Hepatocyte (in vitro differentiated cells): ENCODE results near the gene GRK3. TPM values are rescaled to one million over a fixed set of nuclear protein-coding genes. Genes with fewer than 3 reads are reported as not detected.

ENCODE experiments used
- DNase-seq: peaks from one replicate; pipeline ENCODE4 v3.0.0-alpha.2; 2016; ENCODE audit warnings: low spot score
- H2AFZ ChIP-seq: fragments of 200-600 bp; sonication (generic); 2 replicates; pipeline ENCODE4 v1.6.0; 2016; ENCODE audit warnings: antibody characterized with exemption, mild to moderate bottlenecking
- H3K27ac ChIP-seq: fragments of 200-600 bp; sonication (generic); 2 replicates; pipeline ENCODE4 v1.5.1; 2016; ENCODE audit warnings: mild to moderate bottlenecking
- H3K27me3 ChIP-seq: fragments of 200-600 bp; sonication (generic); 2 replicates; pipeline ENCODE4 v1.6.1; 2016
- H3K36me3 ChIP-seq: fragments of 200-600 bp; sonication (generic); replicated peaks from 2 replicates; pipeline ENCODE4 v1.5.1; 2016; ENCODE audit warnings: low read depth; ENCODE audit not compliant: insufficient read depth
- H3K4me1 ChIP-seq: fragments of 200-600 bp; sonication (generic); 2 replicates; pipeline ENCODE4 v1.5.1; 2016; ENCODE audit warnings: mild to moderate bottlenecking, moderate library complexity; ENCODE audit not compliant: insufficient read depth
- H3K4me2 ChIP-seq: fragments of 200-600 bp; sonication (generic); 2 replicates; pipeline ENCODE4 v1.6.0; 2016
- H3K4me3 ChIP-seq: fragments of 200-600 bp; sonication (generic); 2 replicates; pipeline ENCODE4 v1.5.1; 2016; ENCODE audit warnings: mild to moderate bottlenecking
- H3K79me2 ChIP-seq: fragments of 200-600 bp; sonication (generic); 2 replicates; pipeline ENCODE4 v1.6.0; 2017; ENCODE audit warnings: mild to moderate bottlenecking
- H3K9me2 ChIP-seq: fragments of 200-600 bp; sonication (generic); replicated peaks from 2 replicates; pipeline ENCODE4 v1.6.0; 2017; ENCODE audit warnings: mild to moderate bottlenecking; ENCODE audit not compliant: insufficient read depth
- H3K9me3 ChIP-seq: fragments of 200-600 bp; sonication (generic); 2 replicates; pipeline ENCODE4 v1.5.1; 2016; ENCODE audit warnings: low read depth, mild to moderate bottlenecking
- H4K20me1 ChIP-seq: fragments of 200-600 bp; sonication (generic); 2 replicates; pipeline ENCODE4 v1.6.0; 2016; ENCODE audit warnings: mild to moderate bottlenecking; ENCODE audit not compliant: insufficient read depth, poor library complexity, severe bottlenecking
- EZH2 ChIP-seq: fragments of 200-600 bp; sonication (generic); IDR thresholded peaks from 2 replicates; pipeline ENCODE4 v1.6.1; 2016; ENCODE audit warnings: antibody characterized with exemption, mild to moderate bottlenecking, borderline replicate concordance
- EZH2phosphoT487 ChIP-seq: fragments of 200-600 bp; sonication (generic); IDR thresholded peaks from one replicate; pipeline ENCODE4 v1.6.1; 2018; ENCODE audit warnings: antibody characterized with exemption, mild to moderate bottlenecking, low read depth, moderate library complexity; ENCODE audit not compliant: unreplicated experiment, severe bottlenecking
- WGBS: methylation state at CpG from one replicate; pipeline ENCODE4 v1.1.6; 2016; ENCODE audit warnings: low lambda C conversion rate; ENCODE audit errors: missing lambda C conversion rate; 5-methylcytosine and 5-hydroxymethylcytosine counted together
- polyA plus RNA-seq: library from polyadenylated mRNA; unstranded; fragments of >200 nt; fragmentation: Nextera tagmentation; extraction: Ambion mirVana; gene quantifications from 2 replicates; pipeline ENCODE4 v1.2.1, GENCODE V29; 2016
- total RNA-seq: library from RNA; depleted of rRNA; stranded (reverse); fragments of >200 nt; gene quantifications from 2 replicates; pipeline ENCODE4 v1.2.3, GENCODE V29; 2014
- TF ChIP-seq, protein P1 (sequence below): fragments of 200-600 bp; sonication (generic); IDR thresholded peaks from 2 replicates; pipeline ENCODE4 v1.5.1; 2016; ENCODE audit warnings: antibody characterized with exemption, mild to moderate bottlenecking; ENCODE audit not compliant: poor library complexity

GRK3 gene
- total and polyA plus RNA-seq, 2 experiments from 2014 or later, result 1.5 to 7.1 TPM

- TF ChIP-seq, protein P1, sequence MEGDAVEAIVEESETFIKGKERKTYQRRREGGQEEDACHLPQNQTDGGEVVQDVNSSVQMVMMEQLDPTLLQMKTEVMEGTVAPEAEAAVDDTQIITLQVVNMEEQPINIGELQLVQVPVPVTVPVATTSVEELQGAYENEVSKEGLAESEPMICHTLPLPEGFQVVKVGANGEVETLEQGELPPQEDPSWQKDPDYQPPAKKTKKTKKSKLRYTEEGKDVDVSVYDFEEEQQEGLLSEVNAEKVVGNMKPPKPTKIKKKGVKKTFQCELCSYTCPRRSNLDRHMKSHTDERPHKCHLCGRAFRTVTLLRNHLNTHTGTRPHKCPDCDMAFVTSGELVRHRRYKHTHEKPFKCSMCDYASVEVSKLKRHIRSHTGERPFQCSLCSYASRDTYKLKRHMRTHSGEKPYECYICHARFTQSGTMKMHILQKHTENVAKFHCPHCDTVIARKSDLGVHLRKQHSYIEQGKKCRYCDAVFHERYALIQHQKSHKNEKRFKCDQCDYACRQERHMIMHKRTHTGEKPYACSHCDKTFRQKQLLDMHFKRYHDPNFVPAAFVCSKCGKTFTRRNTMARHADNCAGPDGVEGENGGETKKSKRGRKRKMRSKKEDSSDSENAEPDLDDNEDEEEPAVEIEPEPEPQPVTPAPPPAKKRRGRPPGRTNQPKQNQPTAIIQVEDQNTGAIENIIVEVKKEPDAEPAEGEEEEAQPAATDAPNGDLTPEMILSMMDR, result no peak
- TF ChIP-seq EZH2phosphoT487 (no peak), EZH2 (no peak)
- no peak overlapping the region for H2AFZ ChIP-seq
Observed at GRCh38 chr22:25645266-25645665, 80.8 kb downstream of the GRK3 start.

GRCh38 chr22:25645964-25646363, 81.5 kb downstream of the GRK3 start:
- no peak for TF ChIP-seq EZH2phosphoT487
- TF ChIP-seq, protein P1, result no peak
- Histone ChIP-seq H3K9me3 (no peaks in the 10 kb centered on the region), H3K9me2 (no peaks in the 10 kb centered on the region), H3K27me3 (no peaks in the 10 kb centered on the region), H2AFZ (no peak overlapping the region), H3K4me2 (no peak overlapping the region), H3K4me3 (no peak overlapping the region), H3K27ac (peak overlapping the region; percentile 23), H3K36me3 (no peaks in the 10 kb centered on the region), H4K20me1 (no peaks in the 10 kb centered on the region), H3K4me1 (no peaks in the 10 kb centered on the region), H3K79me2 (no peaks in the 10 kb centered on the region)
- WGBS, result 100% methylated on average over 1 of the region's 1 CpG
- DNase-seq, result no peak

More at GRCh38 chr22:25645266-25645665, 80.8 kb downstream of the GRK3 start:
- no peak overlapping the region for H3K4me3 ChIP-seq
- 89% methylated on average over 6 of the region's 6 CpGs for WGBS
- no peak for DNase-seq
- H3K4me1 ChIP-seq, result no peaks in the 10 kb centered on the region
- H3K9me2 ChIP-seq, result no peaks in the 10 kb centered on the region
- H4K20me1 ChIP-seq, result no peaks in the 10 kb centered on the region
- H3K27ac ChIP-seq, result peak overlapping the region; percentile 14
- H3K27me3 ChIP-seq, result no peaks in the 10 kb centered on the region
- H3K9me3 ChIP-seq, result peaks cover under 1% of the 10 kb centered on the region
- H3K36me3 ChIP-seq, result no peaks in the 10 kb centered on the region
- H3K4me2 ChIP-seq, result no peak overlapping the region
- H3K79me2 ChIP-seq, result no peaks in the 10 kb centered on the region

- Histone ChIP-seq H3K9me3 (no peaks in the 10 kb centered on the region), H3K4me3 (no peak overlapping the region), H3K9me2 (no peaks in the 10 kb centered on the region), H3K27ac (no peak overlapping the region), H3K4me1 (no peaks in the 10 kb centered on the region), H4K20me1 (no peaks in the 10 kb centered on the region), H2AFZ (no peak overlapping the region), H3K36me3 (no peaks in the 10 kb centered on the region), H3K27me3 (no peaks in the 10 kb centered on the region), H3K4me2 (no peak overlapping the region), H3K79me2 (no peaks in the 10 kb centered on the region)
- DNase-seq, result no peak
- TF ChIP-seq, protein P1, result no peak
- TF ChIP-seq EZH2, result no peak
- TF ChIP-seq EZH2phosphoT487, result no peak
Observed at GRCh38 chr22:25650833-25651232, 86.4 kb downstream of the GRK3 start.
